SK-N-SH (cell line): ENCODE results near the gene WNT3. TPM values are rescaled to one million over a fixed set of nuclear protein-coding genes. Genes with fewer than 3 reads are reported as not detected.

Experiments
- CTCF ChIA-PET: fragments of 300-600, 350-600 bp; formaldehyde crosslinking; extraction: SDS; loops from one replicate; lab custom pipeline; 2021; lab: Yijun Ruan, JAX
- POLR2A ChIA-PET: fragments of 350-600 bp; sonication (Branson Sonifier 250); formaldehyde crosslinking; extraction: SDS; loops from one replicate; lab custom pipeline; 2020; ENCODE audit warnings: antibody characterized with exemption, inconsistent platforms; lab: Yijun Ruan, JAX
- DNase-seq: peaks from one replicate; pipeline ENCODE4 v3.0.0; 2012
- H2AFZ ChIP-seq: fragments of 200-600 bp; sonication (generic); 2 replicates; pipeline ENCODE4 v1.8.1; 2016; ENCODE audit warnings: antibody characterized with exemption, mild to moderate bottlenecking, low read depth
- H3F3A ChIP-seq: fragments of 200-600 bp; sonication (generic); replicated peaks from 2 replicates; pipeline ENCODE3; 2016; ENCODE audit warnings: antibody characterized with exemption, mild to moderate bottlenecking; ENCODE audit not compliant: insufficient read depth
- H3K27ac ChIP-seq, 2 experiments: fragments of 200-500 bp in 1 of 2; fragments of 200-600 bp in 1 of 2; sonication (Bioruptor generic) in 1 of 2; sonication (generic), shearing (Covaris generic) in 1 of 2; 2 replicates each; pipeline versions ENCODE4 v1.5.1 to v1.6.1; 2014 to 2016; ENCODE audit warnings: low read depth in 2 of 2, inconsistent platforms in 1 of 2, low read length in 1 of 2, mild to moderate bottlenecking in 1 of 2, mixed read lengths in 1 of 2
- H3K27me3 ChIP-seq: fragments of 200-600 bp; sonication (generic), shearing (Covaris generic); 2 replicates; pipeline ENCODE4 v1.6.1; 2016; ENCODE audit warnings: mixed run types; ENCODE audit not compliant: insufficient read depth
- H3K36me3 ChIP-seq, 2 experiments: fragments of 200-500 bp in 1 of 2; fragments of 200-600 bp in 1 of 2; sonication (Bioruptor generic) in 1 of 2; sonication (generic) in 1 of 2; replicated peaks in 1 of 2; 2 replicates each; pipeline versions ENCODE3 to v1.5.1; 2014 to 2016; ENCODE audit warnings: low read length in 1 of 2, mild to moderate bottlenecking in 1 of 2; ENCODE audit not compliant: insufficient read depth in 2 of 2, control insufficient read depth in 1 of 2
- H3K4me1 ChIP-seq, 2 experiments: fragments of 200-500 bp in 1 of 2; fragments of 200-600 bp in 1 of 2; sonication (Bioruptor generic) in 1 of 2; sonication (generic), shearing (Covaris generic) in 1 of 2; 2 replicates each; pipeline versions ENCODE4 v1.5.1 to v1.6.1; 2014 to 2016; ENCODE audit warnings: low read depth in 1 of 2, low read length in 1 of 2, mixed run types in 1 of 2; ENCODE audit not compliant: insufficient read depth in 2 of 2, control insufficient read depth in 1 of 2
- H3K4me2 ChIP-seq: fragments of 200-600 bp; sonication (generic), shearing (Covaris generic); 2 replicates; pipeline ENCODE4 v1.6.1; 2017; ENCODE audit warnings: mixed run types
- H3K4me3 ChIP-seq, 2 experiments: fragments of 200-500 bp in 1 of 2; fragments of 200-600 bp in 1 of 2; sonication (Bioruptor generic) in 1 of 2; sonication (generic), shearing (Covaris generic) in 1 of 2; 2 replicates each; pipeline versions ENCODE4 v1.5.1 to v1.8.1; 2014 to 2016; ENCODE audit warnings: low read depth in 2 of 2, inconsistent platforms in 1 of 2, low read length in 1 of 2, mild to moderate bottlenecking in 1 of 2, mixed read lengths in 1 of 2, moderate library complexity in 1 of 2
- H3K79me2 ChIP-seq: fragments of 200-600 bp; sonication (generic); 2 replicates; pipeline ENCODE4 v1.8.1; 2017; ENCODE audit warnings: mild to moderate bottlenecking; ENCODE audit not compliant: insufficient read depth
- H3K9ac ChIP-seq: fragments of 200-600 bp; sonication (generic); 2 replicates; pipeline ENCODE4 v1.6.1; 2017; ENCODE audit warnings: mixed run types
- H3K9me2 ChIP-seq: fragments of 200-600 bp; sonication (generic); 2 replicates; pipeline ENCODE4 v1.6.1; 2017; ENCODE audit warnings: mixed run types
- H3K9me3 ChIP-seq: fragments of 200-600 bp; sonication (generic); 2 replicates; pipeline ENCODE4 v1.6.1; 2017; ENCODE audit warnings: mixed run types, mild to moderate bottlenecking, moderate library complexity
- H4K20me1 ChIP-seq: fragments of 200-600 bp; sonication (generic); 2 replicates; pipeline ENCODE4 v1.6.1; 2017; ENCODE audit warnings: mild to moderate bottlenecking, mixed run types; ENCODE audit not compliant: insufficient read depth
- EP300 ChIP-seq, 2 experiments: IDR thresholded peaks; 2 replicates each; pipeline versions ENCODE4 v1.4.0 to v1.6.1; 2012; ENCODE audit warnings: borderline replicate concordance in 1 of 2, low read depth in 1 of 2, low read length in 1 of 2
- FOSL2 ChIP-seq: IDR thresholded peaks from 2 replicates; pipeline ENCODE4 v1.4.0; 2012; ENCODE audit warnings: low read depth, mild to moderate bottlenecking, moderate library complexity, borderline replicate concordance
- GABPA ChIP-seq: IDR thresholded peaks from 2 replicates; pipeline ENCODE4 v1.4.0; 2012; ENCODE audit warnings: low read depth, mild to moderate bottlenecking
- GATA2 ChIP-seq: sonication (generic); formaldehyde crosslinking; IDR thresholded peaks from 2 replicates; pipeline ENCODE4 v1.5.0; 2020; ENCODE audit warnings: mild to moderate bottlenecking, missing genetic modification reagents
- IRF3 ChIP-seq: fragments of 150-350 bp; IDR thresholded peaks from 2 replicates; pipeline ENCODE4 v1.6.1; 2016; ENCODE audit warnings: mild to moderate bottlenecking, low read depth, low read length
- JUND ChIP-seq: IDR thresholded peaks from 2 replicates; pipeline ENCODE4 v1.4.0; 2012
- MEF2A ChIP-seq: IDR thresholded peaks from 2 replicates; pipeline ENCODE4 v1.4.0; 2012; ENCODE audit warnings: low read depth, borderline replicate concordance
- MXI1 ChIP-seq: IDR thresholded peaks from 2 replicates; pipeline ENCODE4 v1.6.1; 2012; ENCODE audit warnings: mild to moderate bottlenecking, low read depth, low read length, improper control_type of control experiment
- NFIC ChIP-seq: IDR thresholded peaks from 2 replicates; pipeline ENCODE4 v1.4.0; 2012; ENCODE audit warnings: borderline replicate concordance
- NRF1 ChIP-seq: IDR thresholded peaks from 2 replicates; pipeline ENCODE4 v1.6.1; 2012; ENCODE audit warnings: low read depth, mild to moderate bottlenecking, low read length
- POLR2AphosphoS5 ChIP-seq: IDR thresholded peaks from 2 replicates; pipeline ENCODE4 v1.6.1; 2012; ENCODE audit warnings: low read depth, low read length
- RAD21 ChIP-seq: IDR thresholded peaks from 2 replicates; pipeline ENCODE4 v1.6.1; 2012; ENCODE audit warnings: mild to moderate bottlenecking, low read length
- RCOR1 ChIP-seq: fragments of 150-350 bp; IDR thresholded peaks from 2 replicates; pipeline ENCODE4 v1.6.1; 2017; ENCODE audit warnings: antibody characterized with exemption, low read length
- REST ChIP-seq: IDR thresholded peaks from 2 replicates; pipeline ENCODE4 v1.6.1; 2012; ENCODE audit warnings: mild to moderate bottlenecking, low read depth, low read length, moderate library complexity
- RXRA ChIP-seq: IDR thresholded peaks from 2 replicates; pipeline ENCODE4 v1.4.0; 2012; ENCODE audit warnings: low read depth, mild to moderate bottlenecking, borderline replicate concordance
- SIN3A ChIP-seq: IDR thresholded peaks from 2 replicates; pipeline ENCODE4 v1.6.1; 2012; ENCODE audit warnings: low read depth, mild to moderate bottlenecking, low read length, moderate library complexity, borderline replicate concordance
- USF1 ChIP-seq: IDR thresholded peaks from 2 replicates; pipeline ENCODE4 v1.4.0; 2012; ENCODE audit warnings: low read depth, borderline replicate concordance
- WGBS: methylation state at CpG from one replicate; pipeline ENCODE4 v1.1.6; 2017; ENCODE audit warnings: low lambda C conversion rate; 5-methylcytosine and 5-hydroxymethylcytosine counted together
- polyA plus RNA-seq, 3 experiments: library from polyadenylated mRNA; depleted of rRNA; stranded (reverse); fragments of >200 nt; gene quantifications; 2 replicates each; pipeline ENCODE4 v1.2.3, GENCODE V29; 2012
- TF ChIP-seq, protein P1 (sequence below): IDR thresholded peaks from 2 replicates; pipeline ENCODE4 v1.4.0; 2012; ENCODE audit warnings: low read depth

WNT3 gene
- polyA plus RNA-seq, 1 of the 3 experiments (the other 2 are of a cell fraction): 5.3 TPM

GRCh38 chr17:46795379-46795952, 23.0 kb downstream of the WNT3 start:
- no peaks in the 10 kb centered on the region for H3K9me3 ChIP-seq
- no peak for DNase-seq
- no peak overlapping the region for H3K9ac ChIP-seq
- TF ChIP-seq MXI1 (no peak), MEF2A (no peak), GABPA (no peak)
- POLR2A ChIA-PET: no interaction called here
- H3K4me3 ChIP-seq: no peak overlapping the region
- peaks cover 16% of the 10 kb centered on the region; the same call in 1 of the 2 replicates for H3K27me3 ChIP-seq
- no peaks in the 10 kb centered on the region for H3K36me3 ChIP-seq
- no peak overlapping the region for H3K4me2 ChIP-seq
- no peaks in the 10 kb centered on the region for H3K4me1 ChIP-seq
- H3K79me2 ChIP-seq: no peaks in the 10 kb centered on the region
- H3F3A ChIP-seq: no peaks in the 10 kb centered on the region
- CTCF ChIA-PET: interaction anchor here (2.9 kb wide), 1 partner anchor 8 kb away, joined by 9 read pairs; no protein-coding TSS in a partner anchor
- no peak overlapping the region for H3K27ac ChIP-seq
- no peaks in the 10 kb centered on the region for H3K9me2 ChIP-seq
- WGBS: 71% methylated on average over 15 of the region's 15 CpGs
- H2AFZ ChIP-seq: no peak overlapping the region
- H4K20me1 ChIP-seq: no peaks in the 10 kb centered on the region

GRCh38 chr17:46794318-46794717, 24.2 kb downstream of the WNT3 start:
- Histone ChIP-seq H3K9ac (no peak overlapping the region), H3F3A (no peaks in the 10 kb centered on the region), H3K4me2 (no peak overlapping the region), H3K36me3 (no peaks in the 10 kb centered on the region), H3K27me3 (peaks cover 16% of the 10 kb centered on the region; the same call in 1 of the 2 replicates), H3K79me2 (no peaks in the 10 kb centered on the region), H3K9me2 (no peaks in the 10 kb centered on the region), H4K20me1 (no peaks in the 10 kb centered on the region), H3K9me3 (no peaks in the 10 kb centered on the region), H3K4me3 (no peak overlapping the region), H3K27ac (no peak overlapping the region), H3K4me1 (no peaks in the 10 kb centered on the region), H2AFZ (no peak overlapping the region)
- POLR2A ChIA-PET: no interaction called here
- WGBS: 56% methylated on average over 5 of the region's 5 CpGs
- TF ChIP-seq JUND: no peak
- no peak for TF ChIP-seq SIN3A
- TF ChIP-seq GABPA: no peak
- TF ChIP-seq RAD21: no peak
- TF ChIP-seq NFIC: no peak
- no peak for TF ChIP-seq USF1
- TF ChIP-seq EP300 (IDR thresholded peaks at IDR 0.05; ENCODE audit: borderline replicate concordance in 1 of 2, low read depth in 1 of 2, low read length in 1 of 2): no peak
- TF ChIP-seq GATA2 (CRISPR knock-in tag): no peak
- TF ChIP-seq, protein P1, sequence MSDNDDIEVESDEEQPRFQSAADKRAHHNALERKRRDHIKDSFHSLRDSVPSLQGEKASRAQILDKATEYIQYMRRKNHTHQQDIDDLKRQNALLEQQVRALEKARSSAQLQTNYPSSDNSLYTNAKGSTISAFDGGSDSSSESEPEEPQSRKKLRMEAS: no peak
- TF ChIP-seq POLR2AphosphoS5: no peak
- no peak for TF ChIP-seq REST
- TF ChIP-seq NRF1: no peak
- TF ChIP-seq RXRA: no peak
- TF ChIP-seq IRF3: no peak
- TF ChIP-seq FOSL2: no peak
- TF ChIP-seq RCOR1: no peak
- CTCF ChIA-PET: interaction anchor here (0.7 to 1.1 kb wide), 3 partner anchors 12 to 47 kb away, joined by 3 to 4 read pairs (median 4); no protein-coding TSS in a partner anchor
- no peak for DNase-seq
